ENCODE data around the gene GARNL3.

The GARNL3 gene

DNA sequence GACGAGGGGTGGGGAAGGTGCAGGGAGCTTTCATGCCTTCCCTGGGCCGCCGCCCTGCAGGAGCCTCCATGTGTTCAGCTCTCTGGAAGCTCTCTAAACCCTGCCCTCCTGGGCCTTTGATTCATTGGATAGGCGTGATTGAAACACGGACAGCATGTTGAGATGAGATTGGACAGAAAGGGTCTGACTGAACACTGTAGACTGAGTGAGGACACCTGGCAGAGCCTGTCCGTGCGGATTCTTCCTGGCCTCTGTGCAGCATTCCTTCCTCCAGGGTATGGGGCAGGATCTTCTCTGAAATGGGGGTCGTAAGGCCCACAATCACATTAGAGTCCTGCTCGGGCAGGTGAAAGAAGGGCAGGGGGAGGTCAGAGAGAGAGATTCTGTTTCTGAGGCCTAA is 173.8 kb downstream of the GARNL3 start:
- H3K27me3 Mint-ChIP-seq, result no peaks in the 10 kb centered on the region
- peaks cover 18% of the 10 kb centered on the region for H3K4me1 Mint-ChIP-seq (ENCODE audit: low read depth)
- H3K9me3 Mint-ChIP-seq, result no peaks in the 10 kb centered on the region
- H3K27ac Mint-ChIP-seq, result no peak overlapping the region
- peaks cover 77% of the 10 kb centered on the region for H3K36me3 Mint-ChIP-seq (ENCODE audit: low read depth)
- no peak overlapping the region for H3K4me3 Mint-ChIP-seq
